ENCODE data around the gene GRHPR. TPM values are rescaled to one million over a fixed set of nuclear protein-coding genes. Genes with fewer than 3 reads are reported as not detected.

GRHPR gene
- total RNA-seq, 1 donor from 2014 or later: 116 TPM

DNA sequence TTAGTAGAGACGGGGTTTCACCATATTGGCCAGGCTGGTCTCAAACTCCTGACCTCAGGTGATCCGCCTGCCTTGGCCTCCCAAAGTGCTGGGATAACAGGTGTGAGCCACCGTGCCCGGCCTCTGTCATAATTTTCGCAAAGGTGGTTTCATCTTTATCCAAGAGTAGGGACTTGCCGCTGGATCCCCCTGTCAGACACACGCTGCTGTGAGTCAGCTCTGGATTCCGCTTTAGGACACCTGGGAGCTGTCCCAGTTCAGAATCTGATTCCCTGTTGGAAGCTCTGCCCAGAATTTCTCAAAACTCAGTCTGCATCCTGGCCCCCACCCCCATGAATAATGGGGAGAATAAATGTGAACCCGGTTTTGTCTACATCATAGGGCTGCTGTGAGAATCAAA, 17.9 kb upstream of the GRHPR start:
- H3K79me2 ChIP-seq (ENCODE audit: low read depth): no peaks in the 10 kb centered on the region
- H2AFZ ChIP-seq (replicated peaks): no peak overlapping the region
- H3K9me3 ChIP-seq (ENCODE audit: low read depth): no peaks in the 10 kb centered on the region
- H3F3A ChIP-seq (ENCODE audit: low read depth): no peaks in the 10 kb centered on the region
- no peaks in the 10 kb centered on the region for H3K36me3 Mint-ChIP-seq
- no peak overlapping the region for H3K4me3 Mint-ChIP-seq
- H3K4me2 ChIP-seq: no peak overlapping the region
- H3K4me3 ChIP-seq: no peak overlapping the region
- H3K27ac ChIP-seq: no peak overlapping the region
- no peaks in the 10 kb centered on the region for H4K20me1 ChIP-seq (ENCODE audit: low read depth)
- no peak for DNase-seq (ENCODE audit: low spot score)
- H3K9me3 Mint-ChIP-seq: no peaks in the 10 kb centered on the region
- no peak overlapping the region for H3K27ac Mint-ChIP-seq
- no peak overlapping the region for H3K9ac ChIP-seq
- TF ChIP-seq EZH2 (IDR thresholded peaks at IDR 0.05) (no peak), EZH2phosphoT487 (IDR thresholded peaks at IDR 0.05) (no peak)
- TF ChIP-seq, protein P1, sequence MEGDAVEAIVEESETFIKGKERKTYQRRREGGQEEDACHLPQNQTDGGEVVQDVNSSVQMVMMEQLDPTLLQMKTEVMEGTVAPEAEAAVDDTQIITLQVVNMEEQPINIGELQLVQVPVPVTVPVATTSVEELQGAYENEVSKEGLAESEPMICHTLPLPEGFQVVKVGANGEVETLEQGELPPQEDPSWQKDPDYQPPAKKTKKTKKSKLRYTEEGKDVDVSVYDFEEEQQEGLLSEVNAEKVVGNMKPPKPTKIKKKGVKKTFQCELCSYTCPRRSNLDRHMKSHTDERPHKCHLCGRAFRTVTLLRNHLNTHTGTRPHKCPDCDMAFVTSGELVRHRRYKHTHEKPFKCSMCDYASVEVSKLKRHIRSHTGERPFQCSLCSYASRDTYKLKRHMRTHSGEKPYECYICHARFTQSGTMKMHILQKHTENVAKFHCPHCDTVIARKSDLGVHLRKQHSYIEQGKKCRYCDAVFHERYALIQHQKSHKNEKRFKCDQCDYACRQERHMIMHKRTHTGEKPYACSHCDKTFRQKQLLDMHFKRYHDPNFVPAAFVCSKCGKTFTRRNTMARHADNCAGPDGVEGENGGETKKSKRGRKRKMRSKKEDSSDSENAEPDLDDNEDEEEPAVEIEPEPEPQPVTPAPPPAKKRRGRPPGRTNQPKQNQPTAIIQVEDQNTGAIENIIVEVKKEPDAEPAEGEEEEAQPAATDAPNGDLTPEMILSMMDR (IDR thresholded peaks at IDR 0.05): no peak
- no peaks in the 10 kb centered on the region for H3K4me1 Mint-ChIP-seq
- H3K36me3 ChIP-seq: no peaks in the 10 kb centered on the region
- no peaks in the 10 kb centered on the region for H3K27me3 ChIP-seq
- H3K4me1 ChIP-seq: no peaks in the 10 kb centered on the region
- peaks cover 3% of the 10 kb centered on the region for H3K27me3 Mint-ChIP-seq (ENCODE audit: insufficient read depth, low read depth)

DNA sequence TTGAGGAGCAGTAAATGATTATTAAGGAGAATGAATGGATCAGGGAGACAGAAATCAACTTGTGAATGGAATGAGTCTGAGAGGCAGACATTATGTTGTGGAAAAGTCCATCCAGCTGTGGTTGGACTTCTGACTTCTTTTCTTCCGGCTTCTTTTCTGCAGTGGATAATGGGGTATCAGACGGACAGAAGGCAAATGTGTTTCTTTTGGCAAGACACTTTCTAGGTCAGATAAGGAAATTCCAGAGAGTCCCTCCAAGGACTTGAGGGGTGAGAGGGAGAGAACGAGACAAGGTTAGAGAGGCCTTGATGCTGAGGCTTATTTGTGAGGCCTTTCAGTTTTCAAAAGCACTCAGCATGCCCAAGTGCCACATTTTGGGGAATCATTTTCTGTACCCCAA, 17.1 kb upstream of the GRHPR start:
- peaks cover 3% of the 10 kb centered on the region for H3K27me3 Mint-ChIP-seq (ENCODE audit: insufficient read depth, low read depth)

DNA sequence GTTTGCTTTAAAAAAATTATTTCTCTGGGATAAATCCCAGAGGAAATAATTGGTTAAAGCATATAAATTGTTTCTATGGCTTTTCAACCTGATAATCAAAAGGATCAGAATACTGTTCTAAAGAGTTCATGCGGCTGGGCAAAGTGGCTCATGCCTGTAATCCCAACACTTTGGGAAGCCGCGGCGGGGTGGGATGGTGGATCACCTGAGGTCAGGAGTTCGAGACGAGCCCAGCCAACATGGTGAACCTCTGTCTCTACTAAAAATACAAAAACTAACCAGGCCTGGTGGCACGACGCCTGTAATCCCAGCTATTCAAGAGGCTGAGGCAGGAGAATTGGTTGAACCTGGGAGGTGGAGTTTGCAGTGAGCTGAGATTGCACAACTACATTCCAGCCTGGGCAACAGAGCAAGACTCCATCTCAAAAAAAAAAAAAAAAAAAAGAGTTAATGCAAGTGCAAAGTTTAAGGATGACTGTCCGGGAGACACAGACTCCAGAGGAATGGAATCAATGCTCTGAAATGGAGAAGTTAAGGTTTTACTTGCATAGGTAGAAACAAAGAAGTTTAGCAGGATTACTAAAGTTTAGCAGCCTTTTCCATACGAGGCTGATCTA, 16.6 kb upstream of the GRHPR start:
- no peaks in the 10 kb centered on the region for H3K36me3 ChIP-seq
- Mint-ChIP-seq H3K36me3 (no peaks in the 10 kb centered on the region), H3K27ac (no peak overlapping the region), H3K27me3 (ENCODE audit: insufficient read depth, low read depth) (peaks cover 3% of the 10 kb centered on the region), H3K9me3 (no peaks in the 10 kb centered on the region), H3K4me1 (peaks cover 1% of the 10 kb centered on the region), H3K4me3 (no peak overlapping the region)
- no peak overlapping the region for H3K9ac ChIP-seq
- H3K9me3 ChIP-seq (ENCODE audit: low read depth): no peaks in the 10 kb centered on the region
- no peaks in the 10 kb centered on the region for H3K79me2 ChIP-seq (ENCODE audit: low read depth)
- H4K20me1 ChIP-seq (ENCODE audit: low read depth): no peaks in the 10 kb centered on the region
- no peak for DNase-seq (ENCODE audit: low spot score)
- H3K4me3 ChIP-seq: no peak overlapping the region
- H3K4me2 ChIP-seq: no peak overlapping the region
- peaks cover 4% of the 10 kb centered on the region for H3K4me1 ChIP-seq
- no peak overlapping the region for H2AFZ ChIP-seq (replicated peaks)
- H3F3A ChIP-seq (ENCODE audit: low read depth): no peaks in the 10 kb centered on the region
- H3K27ac ChIP-seq: no peak overlapping the region
- no peaks in the 10 kb centered on the region for H3K27me3 ChIP-seq
- TF ChIP-seq, protein P1 (IDR thresholded peaks at IDR 0.05): no peak
- TF ChIP-seq EZH2 (IDR thresholded peaks at IDR 0.05): no peak
- TF ChIP-seq EZH2phosphoT487 (IDR thresholded peaks at IDR 0.05): no peak

More for the DNA sequence above, 17.1 kb upstream of the GRHPR start:
- no peaks in the 10 kb centered on the region for H3K79me2 ChIP-seq (ENCODE audit: low read depth)
- no peaks in the 10 kb centered on the region for H3K4me1 Mint-ChIP-seq
- no peaks in the 10 kb centered on the region for H3F3A ChIP-seq (ENCODE audit: low read depth)
- no peak overlapping the region for H3K4me3 ChIP-seq
- H3K27ac ChIP-seq: no peak overlapping the region
- H3K4me3 Mint-ChIP-seq: no peak overlapping the region
- DNase-seq (ENCODE audit: low spot score): no peak
- no peaks in the 10 kb centered on the region for H3K9me3 ChIP-seq (ENCODE audit: low read depth)
- H4K20me1 ChIP-seq (ENCODE audit: low read depth): no peaks in the 10 kb centered on the region
- H3K36me3 Mint-ChIP-seq: no peaks in the 10 kb centered on the region
- no peak overlapping the region for H3K9ac ChIP-seq
- no peaks in the 10 kb centered on the region for H3K27me3 ChIP-seq
- H3K4me2 ChIP-seq: no peak overlapping the region
- H2AFZ ChIP-seq (replicated peaks): no peak overlapping the region
- no peaks in the 10 kb centered on the region for H3K4me1 ChIP-seq
- H3K27ac Mint-ChIP-seq: no peak overlapping the region
- H3K36me3 ChIP-seq: no peaks in the 10 kb centered on the region
- no peaks in the 10 kb centered on the region for H3K9me3 Mint-ChIP-seq
- no peak for TF ChIP-seq EZH2 (IDR thresholded peaks at IDR 0.05)
- TF ChIP-seq EZH2phosphoT487 (IDR thresholded peaks at IDR 0.05): no peak
- TF ChIP-seq, protein P1 (IDR thresholded peaks at IDR 0.05): no peak

Measured in neural progenitor cell (in vitro differentiated cells).